B cell (primary cell): ENCODE data around the gene TSSK2.

ENCODE experiments used
- CTCF ChIP-seq: fragments of 200-600 bp; IDR thresholded peaks from one replicate; pipeline ENCODE4 v1.8.0; 2022; ENCODE audit warnings: antibody characterized with exemption, mild to moderate bottlenecking
- EZH2 ChIP-seq: IDR thresholded peaks from 2 replicates; pipeline ENCODE4 v1.6.1; 2012; ENCODE audit warnings: borderline replicate concordance, low read depth, mild to moderate bottlenecking, moderate library complexity, low read length; ENCODE audit not compliant: insufficient read depth, poor library complexity, severe bottlenecking

GRCh38 chr22:19132153-19132552 lies 1.0 kb downstream of the TSSK2 start:
- TF ChIP-seq CTCF (no peak), EZH2 (no peak)
